Adrenal gland (tissue), 12 donors: ENCODE measurements around the gene AP2A2. TPM values are rescaled to one million over a fixed set of nuclear protein-coding genes. Genes with fewer than 3 reads are reported as not detected.
A peak's percentile ranks its signal among the peaks of the same experiment; 100 is the strongest.

ENCODE experiments used
- DNase-seq, 7 donors: peaks; one replicate each; pipeline ENCODE4 v3.0.0-alpha.2; 2019 to 2020
- H3K27ac ChIP-seq, 5 donors: fragments of 200-600 bp; sonication (generic) in 4 of 5; 1 replicate in 3 of 5; 2 replicates in 2 of 5; pipeline versions ENCODE4 v1.5.1 to v1.8.0; 2016 to 2020; ENCODE audit warnings: mild to moderate bottlenecking in 1 of 5
- H3K27me3 ChIP-seq: fragments of 200-600 bp; 2 replicates; pipeline ENCODE4 v1.8.0; 2021
- H3K36me3 ChIP-seq, 2 donors: fragments of 200-600 bp; replicated peaks in 1 of 2; 1 replicate in 1 of 2; 2 replicates in 1 of 2; pipeline versions ENCODE4 v1.5.1 to v1.8.0; 2018 to 2022
- H3K4me1 ChIP-seq, 2 donors: fragments of 200-600 bp; replicated peaks in 1 of 2; 1 replicate in 1 of 2; 2 replicates in 1 of 2; pipeline versions ENCODE4 v1.5.1 to v1.8.0; 2018 to 2021
- H3K4me3 ChIP-seq, 4 donors: fragments of 200-600 bp; sonication (generic) in 3 of 4; one replicate each; pipeline ENCODE4 v1.5.1; 2016 to 2018
- H3K9me3 ChIP-seq, 3 donors: fragments of 200-600 bp; sonication (generic) in 1 of 3; replicated peaks in 1 of 3; 1 replicate in 2 of 3; 2 replicates in 1 of 3; pipeline versions ENCODE4 v1.5.1 to v1.8.0; 2016 to 2021
- POLR2A ChIP-seq, 2 donors: fragments of 450-650 bp; IDR thresholded peaks; one replicate each; pipeline ENCODE4 v1.6.1; 2017; ENCODE audit warnings: antibody characterized with exemption in 2 of 2, mild to moderate bottlenecking in 2 of 2, moderate library complexity in 1 of 2
- WGBS, 4 donors: extraction: QIAGEN DNeasy Blood & Tissue Kit in 2 of 4; methylation state at CpG; one replicate each; pipeline versions ENCODE4 v1.1.5 to v1.1.7; 2013 to 2017; 5-methylcytosine and 5-hydroxymethylcytosine counted together
- intact Hi-C, 2 donors: fragments of 100-400 bp; cut with DNase I; formaldehyde crosslinking; loops; one replicate each; pipeline versions ENCODE4 v1.14.1 to v1.15.0; 2022 to 2023
- polyA plus RNA-seq, 3 donors: library from polyadenylated mRNA; stranded (reverse); fragments of 200-250 nt in 2 of 3; fragments of 350-450 nt in 1 of 3; fragmentation: Illumina TruSeq in 1 of 3; extraction: RNeasy Lipid Tissue Mini Kit (QIAGEN cat#74804) in 1 of 3; gene quantifications; one replicate each; pipeline ENCODE4 v1.2.3, GENCODE V29; 2013 to 2014
- total RNA-seq, 9 donors: library from RNA; depleted of rRNA in 4 of 9; stranded (reverse); fragments of >200 nt in 4 of 9; fragments of 120-200 nt in 1 of 9; fragmentation: NEBNext Ultra II Directional in 1 of 9; extraction: Animal tissue kit (Norgen Biotek cat#: 25700) in 1 of 9; gene quantifications; one replicate each; pipeline versions ENCODE4 v1.1.0 to v1.2.4, GENCODE V29; 2013 to 2023
- TF ChIP-seq, protein P1 (sequence below), 6 experiments: fragments of 450-650 bp in 4 of 6; fragments of 200-600 bp in 2 of 6; sonication (generic) in 1 of 6; IDR thresholded peaks; 1 replicate in 5 of 6; 2 replicates in 1 of 6; pipeline versions ENCODE4 v1.5.1 to v1.8.0; 2016 to 2021; ENCODE audit warnings: antibody characterized with exemption in 6 of 6, mild to moderate bottlenecking in 2 of 6, moderate library complexity in 1 of 6
- donor health status: healthy with polysubstance abuse.
- donor health status: Bipolar disorder and iron deficiency.
- donor health status: DM: yes; HTN: yes; CAD: no.
- donor health status: DM: no; HTN: no; CAD: no.
- donor health status: DM: no; HTN: no; CAD: no.
- donor health status: DM: yes; HTN: yes; CAD: no.

Gene AP2A2
- total and polyA plus RNA-seq, 12 donors: 15.3 to 115 (median 73.1) TPM

DNA sequence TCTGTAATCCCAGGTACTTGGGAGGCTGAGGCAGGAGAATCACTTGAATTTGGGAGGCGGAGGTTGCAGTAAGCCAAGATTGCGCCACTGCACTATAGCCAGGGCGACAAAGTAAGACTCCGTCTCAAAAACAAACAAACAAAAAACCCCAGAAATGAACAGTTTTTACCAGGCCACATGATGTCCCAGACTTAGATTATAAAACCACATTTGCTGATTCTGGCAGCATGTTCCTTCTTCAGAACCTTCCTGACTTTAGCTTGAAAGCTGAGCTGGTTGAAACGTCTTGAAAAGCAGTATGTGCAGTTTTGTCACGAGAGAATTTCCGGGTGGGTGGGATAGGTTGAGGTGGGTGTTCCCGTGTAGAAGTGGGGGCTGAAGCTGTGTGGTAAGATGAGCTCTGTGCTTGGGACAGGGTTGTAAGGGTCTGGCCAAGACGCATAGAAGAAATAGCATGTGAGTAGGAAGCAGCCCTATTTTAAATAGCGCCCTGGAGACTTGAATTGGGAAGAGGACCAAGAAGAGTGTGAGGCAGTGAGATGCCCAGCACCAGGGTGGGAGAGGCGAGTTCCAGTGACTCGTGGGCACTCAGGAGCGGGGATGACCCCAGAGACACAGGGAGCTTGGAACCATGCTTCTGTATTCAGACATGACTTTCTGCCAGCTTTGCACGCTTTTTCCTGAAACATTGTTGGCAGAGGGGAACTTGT lies 7.6 kb downstream of the AP2A2 start:
- H3K27ac ChIP-seq: peak overlapping the region; percentile 10 to 77 (median 57)
- TF ChIP-seq, protein P1, sequence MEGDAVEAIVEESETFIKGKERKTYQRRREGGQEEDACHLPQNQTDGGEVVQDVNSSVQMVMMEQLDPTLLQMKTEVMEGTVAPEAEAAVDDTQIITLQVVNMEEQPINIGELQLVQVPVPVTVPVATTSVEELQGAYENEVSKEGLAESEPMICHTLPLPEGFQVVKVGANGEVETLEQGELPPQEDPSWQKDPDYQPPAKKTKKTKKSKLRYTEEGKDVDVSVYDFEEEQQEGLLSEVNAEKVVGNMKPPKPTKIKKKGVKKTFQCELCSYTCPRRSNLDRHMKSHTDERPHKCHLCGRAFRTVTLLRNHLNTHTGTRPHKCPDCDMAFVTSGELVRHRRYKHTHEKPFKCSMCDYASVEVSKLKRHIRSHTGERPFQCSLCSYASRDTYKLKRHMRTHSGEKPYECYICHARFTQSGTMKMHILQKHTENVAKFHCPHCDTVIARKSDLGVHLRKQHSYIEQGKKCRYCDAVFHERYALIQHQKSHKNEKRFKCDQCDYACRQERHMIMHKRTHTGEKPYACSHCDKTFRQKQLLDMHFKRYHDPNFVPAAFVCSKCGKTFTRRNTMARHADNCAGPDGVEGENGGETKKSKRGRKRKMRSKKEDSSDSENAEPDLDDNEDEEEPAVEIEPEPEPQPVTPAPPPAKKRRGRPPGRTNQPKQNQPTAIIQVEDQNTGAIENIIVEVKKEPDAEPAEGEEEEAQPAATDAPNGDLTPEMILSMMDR (IDR thresholded peaks at IDR 0.05): no peak
- no peak for TF ChIP-seq POLR2A (IDR thresholded peaks at IDR 0.05)
- intact Hi-C loops: no loop called here
- DNase-seq: no peak
- H3K27me3 ChIP-seq: no peaks in the 10 kb centered on the region
- H3K9me3 ChIP-seq: no peaks in the 10 kb centered on the region
- peaks cover 4 to 61% of the 10 kb centered on the region in 2 donors for H3K4me1 ChIP-seq
- WGBS, 4 donors: 50 to 60% (median 53%) methylated on average over 14 of the region's 14 CpGs
- H3K36me3 ChIP-seq: no peaks in the 10 kb centered on the region
- no peak overlapping the region for H3K4me3 ChIP-seq

- TF ChIP-seq POLR2A (IDR thresholded peaks at IDR 0.05): no peak
- TF ChIP-seq, protein P1 (IDR thresholded peaks at IDR 0.05): no peak
- Histone ChIP-seq H3K4me1 (peaks cover 4 to 56% of the 10 kb centered on the region in 2 donors), H3K27me3 (no peaks in the 10 kb centered on the region), H3K36me3 (no peaks in the 10 kb centered on the region), H3K4me3 (no peak overlapping the region), H3K9me3 (no peaks in the 10 kb centered on the region), H3K27ac (peak overlapping the region; percentile 1 to 77 (median 21))
- DNase-seq: no peak
- WGBS, 4 donors: 78 to 83% (median 81%) methylated on average over 6 to 7 of the region's 7 CpGs
- intact Hi-C loops: no loop called here
Observed at GRCh38 chr11:933936-934335, 8.3 kb downstream of the AP2A2 start.

DNA sequence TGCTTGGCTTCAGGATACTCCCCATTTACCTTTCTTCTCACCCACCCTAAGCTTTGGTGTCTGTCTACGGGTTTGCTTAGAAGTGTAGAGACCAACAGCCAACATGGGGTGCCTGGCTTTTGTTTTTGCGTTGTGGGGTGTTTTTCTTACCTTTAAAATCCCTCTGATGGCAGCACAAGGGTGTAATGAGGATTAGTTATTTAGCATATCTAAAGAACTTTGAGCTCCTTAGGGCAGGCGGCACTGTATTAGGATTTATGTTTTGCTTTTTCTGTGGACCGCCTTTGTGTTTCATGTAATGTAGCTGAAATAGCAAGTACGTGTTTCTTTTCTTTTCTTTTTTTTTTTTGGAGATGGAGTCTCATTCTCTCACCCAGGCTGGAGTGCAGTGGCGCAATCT lies 8.9 kb downstream of the AP2A2 start:
- peak overlapping the region in 2 of 5 donors; percentile 21 to 71 for H3K27ac ChIP-seq
- peaks cover 4 to 50% of the 10 kb centered on the region in 2 donors for H3K4me1 ChIP-seq
- WGBS, 4 donors: 72 to 89% (median 82%) methylated on average over 6 of the region's 6 CpGs
- TF ChIP-seq, protein P1 (IDR thresholded peaks at IDR 0.05): no peak
- no peak for TF ChIP-seq POLR2A (IDR thresholded peaks at IDR 0.05)
- H3K9me3 ChIP-seq: no peaks in the 10 kb centered on the region
- H3K27me3 ChIP-seq: no peaks in the 10 kb centered on the region
- intact Hi-C loops: no loop called here
- H3K4me3 ChIP-seq: no peak overlapping the region
- no peak for DNase-seq
- no peaks in the 10 kb centered on the region for H3K36me3 ChIP-seq

GRCh38 chr11:936199-936598 lies 10.5 kb downstream of the AP2A2 start:
- 91 to 98% (median 94%) methylated on average over 3 of the region's 3 CpGs for WGBS, 4 donors
- TF ChIP-seq POLR2A (IDR thresholded peaks at IDR 0.05): no peak
- TF ChIP-seq, protein P1 (IDR thresholded peaks at IDR 0.05): no peak
- peaks cover 8 to 48% of the 10 kb centered on the region in 2 donors for H3K4me1 ChIP-seq
- no peaks in the 10 kb centered on the region for H3K9me3 ChIP-seq
- intact Hi-C loops: no loop called here
- no peak for DNase-seq
- H3K27me3 ChIP-seq: no peaks in the 10 kb centered on the region
- H3K27ac ChIP-seq: no peak overlapping the region
- no peaks in the 10 kb centered on the region for H3K36me3 ChIP-seq
- no peak overlapping the region for H3K4me3 ChIP-seq
